GM06990 (cell line): ENCODE measurements around the gene MAEA.
"Not testable (repeated sequence)": the region's sequence is repeated elsewhere in the genome, so short reads cannot be mapped to it uniquely, and the experiment has no call there.

Experiments used
- DNase-seq: peaks from one replicate; pipeline ENCODE4 v3.0.0-alpha.2; 2011; ENCODE audit not compliant: insufficient read length; ENCODE audit errors: extremely low read depth
- H3K27me3 ChIP-seq: replicated peaks from 2 replicates; pipeline ENCODE4 v1.6.0; 2011; ENCODE audit warnings: low read length; ENCODE audit not compliant: control insufficient read depth, insufficient read depth
- H3K36me3 ChIP-seq: 2 replicates; pipeline ENCODE4 v1.5.1; 2011; ENCODE audit warnings: low read length; ENCODE audit not compliant: control insufficient read depth, insufficient read depth
- H3K4me3 ChIP-seq: replicated peaks from 2 replicates; pipeline ENCODE4 v1.5.1; 2011; ENCODE audit warnings: low read depth, mild to moderate bottlenecking, control low read depth, low read length
- CTCF ChIP-seq: IDR thresholded peaks from 2 replicates; pipeline ENCODE4 v1.5.1; 2011; ENCODE audit warnings: low read length, control low read depth, mild to moderate bottlenecking, inconsistent platforms; ENCODE audit not compliant: insufficient read depth, poor library complexity, severe bottlenecking

The MAEA gene

GRCh38 chr4:1323635-1324442 lies 34.1 kb downstream of the MAEA start:
- Histone ChIP-seq H3K36me3 (peaks cover 19% of the 10 kb centered on the region), H3K4me3 (no peak overlapping the region), H3K27me3 (no peaks in the 10 kb centered on the region)
- no peak for DNase-seq
- TF ChIP-seq CTCF: no peak

- not testable (repeated sequence) for H3K27me3 ChIP-seq, DNase-seq, H3K4me3 ChIP-seq
- peaks cover 18% of the 10 kb centered on the region for H3K36me3 ChIP-seq
These were observed 34.9 kb downstream of the MAEA start for GRCh38 chr4:1324443-1325175.

- no peak for DNase-seq
- TF ChIP-seq CTCF: no peak
- no peak overlapping the region for H3K4me3 ChIP-seq
- no peaks in the 10 kb centered on the region for H3K27me3 ChIP-seq
- H3K36me3 ChIP-seq: peaks cover 18% of the 10 kb centered on the region
These were observed 35.4 kb downstream of the MAEA start for GRCh38 chr4:1325176-1325480.

GRCh38 chr4:1325681-1326635 lies 36.3 kb downstream of the MAEA start:
- Histone ChIP-seq H3K4me3 (no peak overlapping the region), H3K27me3 (no peaks in the 10 kb centered on the region), H3K36me3 (peaks cover 18% of the 10 kb centered on the region)
- no peak for TF ChIP-seq CTCF
- DNase-seq: no peak

- DNase-seq: no peak
- Histone ChIP-seq H3K4me3 (no peak overlapping the region), H3K36me3 (peaks cover 19% of the 10 kb centered on the region), H3K27me3 (no peaks in the 10 kb centered on the region)
- no peak for TF ChIP-seq CTCF
These were observed 37.2 kb downstream of the MAEA start for GRCh38 chr4:1326751-1327525.
